ENCODE data around the gene ZNF275. TPM values are rescaled to one million over a fixed set of nuclear protein-coding genes. Genes with fewer than 3 reads are reported as not detected.

ZNF275 gene
- total RNA-seq, 1 donor from 2014 or later, result 7.5 TPM

DNA sequence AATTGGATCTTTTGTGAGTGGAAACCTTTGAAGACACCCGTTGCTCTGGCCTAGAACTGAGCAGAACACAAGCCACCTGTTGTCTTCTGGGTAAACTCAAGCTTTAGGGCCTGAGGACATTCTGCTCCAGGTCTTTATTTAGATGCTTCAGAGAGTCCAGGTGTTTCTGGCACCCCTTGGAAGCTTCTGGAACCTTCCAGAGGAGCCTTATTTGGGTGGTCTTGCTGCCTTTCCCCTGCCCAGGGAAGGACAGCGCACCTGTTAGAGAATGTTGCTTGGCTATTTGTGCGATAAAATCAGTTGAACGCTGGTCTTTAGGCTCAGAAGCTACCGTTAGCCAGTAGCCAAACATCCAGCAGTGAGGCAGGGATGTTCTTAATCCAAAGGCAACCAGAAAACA, 3.0 kb downstream of the ZNF275 start:
- Mint-ChIP-seq H3K27me3 (ENCODE audit: insufficient read depth, low read depth) (no peaks in the 10 kb centered on the region), H3K36me3 (peaks cover 22% of the 10 kb centered on the region), H3K27ac (no peak overlapping the region), H3K4me1 (peaks cover 8% of the 10 kb centered on the region), H3K9me3 (peaks cover 20% of the 10 kb centered on the region), H3K4me3 (no peak overlapping the region)
- peaks cover 18% of the 10 kb centered on the region for H3K79me2 ChIP-seq (ENCODE audit: low read depth)
- no peaks in the 10 kb centered on the region for H3F3A ChIP-seq (ENCODE audit: low read depth)
- H3K9me3 ChIP-seq (ENCODE audit: low read depth), result no peaks in the 10 kb centered on the region
- no peak for DNase-seq (ENCODE audit: low spot score)
- H3K4me3 ChIP-seq, result no peak overlapping the region
- H3K4me1 ChIP-seq, result no peaks in the 10 kb centered on the region
- TF ChIP-seq EZH2 (IDR thresholded peaks at IDR 0.05) (no peak), EZH2phosphoT487 (IDR thresholded peaks at IDR 0.05) (no peak)
- TF ChIP-seq, protein P1, sequence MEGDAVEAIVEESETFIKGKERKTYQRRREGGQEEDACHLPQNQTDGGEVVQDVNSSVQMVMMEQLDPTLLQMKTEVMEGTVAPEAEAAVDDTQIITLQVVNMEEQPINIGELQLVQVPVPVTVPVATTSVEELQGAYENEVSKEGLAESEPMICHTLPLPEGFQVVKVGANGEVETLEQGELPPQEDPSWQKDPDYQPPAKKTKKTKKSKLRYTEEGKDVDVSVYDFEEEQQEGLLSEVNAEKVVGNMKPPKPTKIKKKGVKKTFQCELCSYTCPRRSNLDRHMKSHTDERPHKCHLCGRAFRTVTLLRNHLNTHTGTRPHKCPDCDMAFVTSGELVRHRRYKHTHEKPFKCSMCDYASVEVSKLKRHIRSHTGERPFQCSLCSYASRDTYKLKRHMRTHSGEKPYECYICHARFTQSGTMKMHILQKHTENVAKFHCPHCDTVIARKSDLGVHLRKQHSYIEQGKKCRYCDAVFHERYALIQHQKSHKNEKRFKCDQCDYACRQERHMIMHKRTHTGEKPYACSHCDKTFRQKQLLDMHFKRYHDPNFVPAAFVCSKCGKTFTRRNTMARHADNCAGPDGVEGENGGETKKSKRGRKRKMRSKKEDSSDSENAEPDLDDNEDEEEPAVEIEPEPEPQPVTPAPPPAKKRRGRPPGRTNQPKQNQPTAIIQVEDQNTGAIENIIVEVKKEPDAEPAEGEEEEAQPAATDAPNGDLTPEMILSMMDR (IDR thresholded peaks at IDR 0.05), result no peak
- no peak overlapping the region for H3K27ac ChIP-seq
- peaks cover 10% of the 10 kb centered on the region for H3K27me3 ChIP-seq
- peaks cover 3% of the 10 kb centered on the region for H3K36me3 ChIP-seq
- no peak overlapping the region for H3K4me2 ChIP-seq
- peaks cover 7% of the 10 kb centered on the region for H4K20me1 ChIP-seq (ENCODE audit: low read depth)
- H2AFZ ChIP-seq (replicated peaks), result no peak overlapping the region
- no peak overlapping the region for H3K9ac ChIP-seq

DNA sequence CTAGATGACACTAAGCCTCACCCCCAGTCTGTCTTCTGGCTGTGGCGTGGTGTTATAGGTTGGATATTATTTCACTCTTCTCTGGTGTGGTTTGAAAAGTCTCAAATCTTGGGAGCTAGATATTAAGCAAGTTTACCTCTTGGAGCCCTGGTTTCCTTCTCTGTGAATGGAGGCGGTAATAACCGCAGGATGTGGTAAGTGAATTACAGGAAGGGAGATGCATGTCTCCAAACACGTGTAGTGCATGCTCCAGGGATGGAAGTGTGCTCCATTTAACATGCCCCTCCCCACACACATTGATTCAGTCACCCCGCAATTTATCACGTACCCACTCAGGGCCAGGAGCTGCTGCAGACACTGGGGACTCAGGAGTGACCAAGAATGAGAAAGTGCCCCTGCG, 4.9 kb downstream of the ZNF275 start:
- Histone ChIP-seq H3K79me2 (ENCODE audit: low read depth) (peaks cover 23% of the 10 kb centered on the region), H3K4me3 (no peak overlapping the region), H3K27me3 (no peaks in the 10 kb centered on the region), H3F3A (ENCODE audit: low read depth) (no peaks in the 10 kb centered on the region), H4K20me1 (ENCODE audit: low read depth) (peaks cover 7% of the 10 kb centered on the region), H3K9me3 (ENCODE audit: low read depth) (no peaks in the 10 kb centered on the region), H3K9ac (no peak overlapping the region), H3K36me3 (peaks cover 3% of the 10 kb centered on the region), H3K4me2 (no peak overlapping the region), H3K27ac (no peak overlapping the region), H2AFZ (replicated peaks) (no peak overlapping the region), H3K4me1 (no peaks in the 10 kb centered on the region)
- no peaks in the 10 kb centered on the region for H3K27me3 Mint-ChIP-seq (ENCODE audit: insufficient read depth, low read depth)
- no peak for TF ChIP-seq EZH2 (IDR thresholded peaks at IDR 0.05)
- TF ChIP-seq, protein P1 (IDR thresholded peaks at IDR 0.05), result no peak
- no peak for TF ChIP-seq EZH2phosphoT487 (IDR thresholded peaks at IDR 0.05)
- peaks cover 26% of the 10 kb centered on the region for H3K36me3 Mint-ChIP-seq
- no peak overlapping the region for H3K4me3 Mint-ChIP-seq
- no peak for DNase-seq (ENCODE audit: low spot score)
- H3K27ac Mint-ChIP-seq, result no peak overlapping the region
- H3K9me3 Mint-ChIP-seq, result peaks cover 16% of the 10 kb centered on the region
- peaks cover 8% of the 10 kb centered on the region for H3K4me1 Mint-ChIP-seq

DNA sequence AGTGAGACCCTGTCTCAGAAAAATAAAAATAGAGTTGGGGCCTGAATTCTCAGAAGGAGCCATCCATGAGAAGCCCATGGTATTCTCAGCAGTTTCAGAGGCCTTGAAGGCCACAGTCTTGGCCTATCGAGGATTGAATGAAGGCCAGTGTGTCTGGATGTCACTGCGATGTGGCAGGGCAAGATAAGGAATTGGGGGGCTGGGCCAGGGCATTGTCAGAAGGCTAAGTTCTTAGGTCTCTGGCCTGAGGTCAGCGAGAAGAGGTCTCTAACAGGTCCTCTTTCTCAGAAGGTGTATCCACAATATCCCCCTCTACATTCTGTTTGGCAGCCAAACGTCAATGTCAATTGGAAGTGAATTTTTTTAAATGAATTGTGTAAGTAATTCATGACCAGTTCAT, 5.7 kb downstream of the ZNF275 start:
- Histone ChIP-seq H4K20me1 (ENCODE audit: low read depth) (peaks cover 7% of the 10 kb centered on the region), H3K4me1 (no peaks in the 10 kb centered on the region), H3K27ac (no peak overlapping the region), H3K79me2 (ENCODE audit: low read depth) (peaks cover 20% of the 10 kb centered on the region), H3K27me3 (no peaks in the 10 kb centered on the region), H2AFZ (replicated peaks) (no peak overlapping the region), H3K4me3 (no peak overlapping the region), H3K4me2 (no peak overlapping the region), H3K9me3 (ENCODE audit: low read depth) (no peaks in the 10 kb centered on the region), H3K9ac (no peak overlapping the region), H3F3A (ENCODE audit: low read depth) (no peaks in the 10 kb centered on the region), H3K36me3 (peaks cover 3% of the 10 kb centered on the region)
- Mint-ChIP-seq H3K27me3 (ENCODE audit: insufficient read depth, low read depth) (no peaks in the 10 kb centered on the region), H3K36me3 (peaks cover 27% of the 10 kb centered on the region), H3K9me3 (peaks cover 16% of the 10 kb centered on the region), H3K4me1 (peaks cover 8% of the 10 kb centered on the region), H3K4me3 (no peak overlapping the region), H3K27ac (no peak overlapping the region)
- TF ChIP-seq EZH2phosphoT487 (IDR thresholded peaks at IDR 0.05), result no peak
- no peak for DNase-seq (ENCODE audit: low spot score)

DNA sequence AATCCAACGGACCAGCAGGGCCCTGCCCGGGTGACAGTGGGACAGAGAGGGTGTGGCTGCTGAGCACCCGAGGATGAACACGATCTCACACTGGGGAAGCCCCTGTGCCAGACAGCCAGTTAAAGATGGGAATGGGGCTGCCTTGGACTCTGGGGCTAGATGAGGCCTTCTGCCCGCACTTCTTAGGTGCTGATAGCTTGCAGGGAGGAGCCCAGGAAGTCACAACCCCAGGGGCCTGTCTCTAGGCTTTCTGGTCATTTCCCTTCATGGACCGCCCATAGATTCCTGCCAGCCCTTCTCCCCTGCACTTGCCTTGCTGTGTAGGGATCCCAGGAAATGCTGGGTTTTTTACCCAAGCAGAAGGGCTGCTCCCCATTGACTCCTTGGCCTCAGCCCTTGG, 6.2 kb downstream of the ZNF275 start:
- Mint-ChIP-seq H3K4me1 (peaks cover 8% of the 10 kb centered on the region), H3K4me3 (no peak overlapping the region), H3K27ac (no peak overlapping the region), H3K27me3 (ENCODE audit: insufficient read depth, low read depth) (no peaks in the 10 kb centered on the region), H3K36me3 (peaks cover 31% of the 10 kb centered on the region), H3K9me3 (peaks cover 18% of the 10 kb centered on the region)
- no peak overlapping the region for H2AFZ ChIP-seq (replicated peaks)
- H3K27ac ChIP-seq, result no peak overlapping the region
- H3K4me2 ChIP-seq, result no peak overlapping the region
- no peaks in the 10 kb centered on the region for H3F3A ChIP-seq (ENCODE audit: low read depth)
- H3K27me3 ChIP-seq, result no peaks in the 10 kb centered on the region
- no peak overlapping the region for H3K4me3 ChIP-seq
- H3K36me3 ChIP-seq, result peaks cover 3% of the 10 kb centered on the region
- H3K4me1 ChIP-seq, result no peaks in the 10 kb centered on the region
- peaks cover 7% of the 10 kb centered on the region for H4K20me1 ChIP-seq (ENCODE audit: low read depth)
- TF ChIP-seq, protein P1 (IDR thresholded peaks at IDR 0.05), result no peak
- no peak for TF ChIP-seq EZH2 (IDR thresholded peaks at IDR 0.05)
- TF ChIP-seq EZH2phosphoT487 (IDR thresholded peaks at IDR 0.05), result no peak
- no peak overlapping the region for H3K9ac ChIP-seq
- no peak for DNase-seq (ENCODE audit: low spot score)
- no peaks in the 10 kb centered on the region for H3K9me3 ChIP-seq (ENCODE audit: low read depth)
- peaks cover 16% of the 10 kb centered on the region for H3K79me2 ChIP-seq (ENCODE audit: low read depth)
